ENCODE measurements around the gene CDK9.

CDK9 gene

DNA sequence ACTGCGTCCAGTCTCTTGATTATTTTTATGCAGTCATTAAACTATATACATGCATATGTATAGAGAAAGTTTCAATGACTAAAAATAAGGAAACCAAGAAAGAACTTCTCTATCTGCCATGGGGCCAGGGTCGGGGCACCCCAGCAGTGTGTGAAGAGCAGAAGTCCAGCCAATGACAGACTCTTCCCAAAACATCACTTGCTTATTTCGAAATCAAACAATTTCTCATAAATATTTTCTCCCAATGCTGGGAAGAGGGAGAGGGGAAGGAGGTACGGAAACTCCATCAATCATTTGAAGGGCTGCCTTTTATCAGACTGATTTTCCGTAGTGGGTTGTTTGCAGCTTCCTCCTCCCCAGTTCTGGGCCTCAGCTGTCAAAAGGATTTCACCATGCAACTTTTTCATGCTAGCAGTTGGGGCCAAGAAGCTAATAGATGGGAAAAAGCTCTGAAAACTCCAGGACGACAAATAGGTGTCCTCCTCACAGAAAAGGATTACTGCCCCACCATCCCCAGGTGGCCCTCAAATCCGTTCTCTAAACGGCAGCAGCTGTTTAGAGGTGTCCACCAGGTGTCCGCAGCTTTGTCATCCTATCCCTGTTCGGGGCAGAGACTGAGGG is 16.2 kb downstream of the CDK9 start:
- FAIRE-seq = peak; percentile 52
- DNase-seq (ENCODE audit: insufficient read length, low spot score) = no peak

DNA sequence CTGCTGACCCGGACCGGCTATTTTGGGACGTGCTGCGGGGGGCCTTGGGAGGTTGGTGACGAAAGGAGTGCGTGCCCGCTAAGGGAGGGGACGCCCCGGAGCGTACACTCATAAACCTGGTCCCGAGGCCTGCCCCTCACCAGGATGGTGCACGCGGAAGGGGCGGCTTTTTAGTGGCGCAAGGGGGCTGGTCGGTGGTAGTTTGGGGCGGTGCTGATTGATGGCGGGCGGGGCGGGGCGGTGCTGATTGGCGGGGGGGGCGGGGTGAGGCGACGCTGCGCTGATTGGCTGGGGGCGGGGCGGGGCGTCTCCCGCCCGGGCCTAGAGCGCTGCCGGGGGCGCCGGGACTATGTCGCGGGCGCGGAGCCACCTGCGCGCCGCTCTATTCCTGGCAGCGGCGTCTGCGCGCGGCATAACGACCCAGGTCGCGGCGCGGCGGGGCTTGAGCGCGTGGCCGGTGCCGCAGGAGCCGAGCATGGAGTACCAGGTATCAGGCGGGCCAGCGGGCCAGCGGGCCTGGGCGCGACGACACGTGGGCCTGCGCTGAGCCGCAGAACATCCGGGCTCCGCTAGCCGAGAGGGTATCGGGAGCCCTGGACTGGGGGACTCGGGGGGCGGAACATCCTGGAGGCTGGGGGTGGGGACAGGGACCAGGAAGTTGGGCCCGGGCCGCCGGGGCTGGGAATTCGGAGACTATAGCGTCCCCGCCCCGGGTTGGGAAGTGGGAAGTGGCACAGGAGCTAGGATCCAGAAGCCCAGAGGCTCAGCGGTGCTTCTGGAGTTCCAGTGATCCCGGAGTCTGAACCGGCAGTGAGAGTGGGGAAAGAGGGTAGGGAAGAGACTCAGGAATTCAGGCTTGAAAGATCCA is 17.0 kb downstream of the CDK9 start, which contains the start of gene FPGS:
Gene FPGS (plus strand): TSS at position 307 of the 868 bp plus-strand sequence. CDS start 43 bp downstream, at position 350.
- FAIRE-seq (peak; percentile 83), DNase-seq (ENCODE audit: insufficient read length, low spot score) (peak; percentile 95)

DNA sequence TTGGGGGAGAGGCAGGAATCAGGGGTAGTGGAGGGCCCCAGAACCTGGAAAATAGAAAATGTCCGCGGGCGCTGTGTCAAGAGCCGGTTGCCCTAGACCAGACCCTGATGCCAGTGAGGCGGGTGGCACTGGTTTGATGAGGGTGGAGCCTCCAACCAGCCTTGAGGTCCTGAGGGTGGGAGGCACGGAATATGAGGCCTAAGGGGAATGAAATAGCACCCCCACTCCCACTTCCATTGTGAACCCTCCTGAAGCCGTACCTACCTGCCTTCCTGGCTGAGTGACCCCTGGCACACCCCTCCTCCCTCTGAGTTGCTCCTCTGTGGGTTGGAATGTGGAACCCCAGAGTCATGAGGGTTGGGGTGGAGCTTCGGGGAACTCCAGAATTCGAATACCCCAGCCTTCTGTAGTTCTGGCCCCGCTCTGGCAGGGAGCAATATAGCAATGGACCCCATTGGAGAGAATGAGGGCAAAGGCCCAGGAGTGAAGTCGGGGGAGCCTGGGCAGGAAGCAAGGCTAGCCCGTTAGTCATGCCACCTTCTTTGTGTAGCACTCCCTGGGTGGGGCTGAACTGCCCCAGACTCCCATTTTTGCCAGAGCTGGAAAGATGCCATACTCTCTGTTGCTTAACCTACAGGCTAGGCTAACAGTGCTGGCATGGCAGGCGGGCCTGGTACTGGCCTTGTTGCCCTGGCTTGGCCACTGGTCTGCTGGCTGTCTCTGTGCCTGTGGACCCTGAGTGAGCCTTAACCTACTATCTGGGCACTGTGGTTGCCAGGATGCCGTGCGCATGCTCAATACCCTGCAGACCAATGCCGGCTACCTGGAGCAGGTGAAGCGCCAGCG is 17.9 kb downstream of the CDK9 start:
- peak; percentile 63 for FAIRE-seq

GRCh38 chr9:127805620-127806019 is 19.8 kb downstream of the CDK9 start:
- FAIRE-seq (no peak), DNase-seq (ENCODE audit: insufficient read length, low spot score) (peak; percentile 43)

More for the DNA sequence above, 17.9 kb downstream of the CDK9 start:
- DNase-seq (ENCODE audit: insufficient read length, low spot score) = peak; percentile 28

DNA sequence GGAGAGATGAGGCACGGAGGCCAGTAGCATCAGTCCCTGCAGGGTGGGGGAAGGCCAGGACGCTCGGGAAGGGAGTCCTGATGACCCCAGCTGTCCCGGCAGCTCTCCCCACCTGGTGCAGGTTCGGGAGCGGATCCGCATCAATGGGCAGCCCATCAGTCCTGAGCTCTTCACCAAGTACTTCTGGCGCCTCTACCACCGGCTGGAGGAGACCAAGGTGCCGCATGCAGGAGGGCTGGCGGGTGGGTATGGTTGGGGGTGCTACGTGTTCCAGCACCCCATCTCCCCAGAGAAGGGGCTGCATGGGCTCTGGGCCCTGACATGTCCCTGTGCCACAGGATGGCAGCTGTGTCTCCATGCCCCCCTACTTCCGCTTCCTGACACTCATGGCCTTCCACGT is 21.0 kb downstream of the CDK9 start:
- peak; percentile 9 for DNase-seq (ENCODE audit: insufficient read length, low spot score)
- FAIRE-seq = no peak

- no peak for DNase-seq (ENCODE audit: insufficient read length, low spot score)
- FAIRE-seq = no peak
Observed at GRCh38 chr9:127808347-127809001, 22.6 kb downstream of the CDK9 start.

GRCh38 chr9:127809002-127809539 is 23.2 kb downstream of the CDK9 start:
- FAIRE-seq (no peak), DNase-seq (ENCODE audit: insufficient read length, low spot score) (no peak)

DNA sequence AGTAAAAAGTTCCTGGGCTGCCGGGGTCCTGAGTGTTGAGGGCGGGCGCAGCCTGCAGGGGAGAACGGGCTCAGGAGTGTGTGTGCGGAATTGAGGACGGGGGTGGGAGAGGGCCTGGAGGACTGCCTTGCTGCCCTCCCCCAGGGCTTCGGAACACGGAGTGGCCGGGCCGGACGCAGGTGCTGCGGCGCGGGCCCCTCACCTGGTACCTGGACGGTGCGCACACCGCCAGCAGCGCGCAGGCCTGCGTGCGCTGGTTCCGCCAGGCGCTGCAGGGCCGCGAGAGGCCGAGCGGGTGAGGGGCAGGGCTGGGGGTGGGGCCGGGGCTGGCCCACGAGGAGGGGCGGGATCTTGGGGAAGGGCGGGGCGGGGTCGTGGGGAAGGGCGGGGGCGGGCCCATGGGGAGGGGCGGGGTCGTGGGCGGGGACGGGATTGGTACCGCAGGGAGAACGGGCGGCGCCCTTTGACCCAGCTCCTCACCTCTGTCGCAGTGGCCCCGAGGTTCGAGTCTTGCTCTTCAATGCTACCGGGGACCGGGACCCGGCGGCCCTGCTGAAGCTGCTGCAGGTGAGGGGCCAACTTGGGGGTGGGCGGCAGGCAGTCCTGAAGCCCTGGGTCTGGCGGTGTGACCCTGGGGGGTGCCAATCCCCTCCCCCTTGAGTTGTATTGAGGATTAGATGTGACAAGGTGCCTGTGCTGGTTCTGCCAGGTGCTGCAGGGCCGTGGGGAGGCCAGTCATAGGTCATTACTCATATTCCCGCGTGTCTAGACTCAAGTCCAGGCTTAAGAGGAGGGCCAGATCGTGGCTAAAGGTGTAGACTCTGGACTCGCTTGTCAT is 23.9 kb downstream of the CDK9 start:
- FAIRE-seq (no peak), DNase-seq (ENCODE audit: insufficient read length, low spot score) (no peak)

GRCh38 chr9:127810378-127811187 is 24.7 kb downstream of the CDK9 start:
- DNase-seq (ENCODE audit: insufficient read length, low spot score) (no peak), FAIRE-seq (no peak)

GRCh38 chr9:127812011-127812410 is 26.2 kb downstream of the CDK9 start:
- no peak for FAIRE-seq
- no peak for DNase-seq (ENCODE audit: insufficient read length, low spot score)

DNA sequence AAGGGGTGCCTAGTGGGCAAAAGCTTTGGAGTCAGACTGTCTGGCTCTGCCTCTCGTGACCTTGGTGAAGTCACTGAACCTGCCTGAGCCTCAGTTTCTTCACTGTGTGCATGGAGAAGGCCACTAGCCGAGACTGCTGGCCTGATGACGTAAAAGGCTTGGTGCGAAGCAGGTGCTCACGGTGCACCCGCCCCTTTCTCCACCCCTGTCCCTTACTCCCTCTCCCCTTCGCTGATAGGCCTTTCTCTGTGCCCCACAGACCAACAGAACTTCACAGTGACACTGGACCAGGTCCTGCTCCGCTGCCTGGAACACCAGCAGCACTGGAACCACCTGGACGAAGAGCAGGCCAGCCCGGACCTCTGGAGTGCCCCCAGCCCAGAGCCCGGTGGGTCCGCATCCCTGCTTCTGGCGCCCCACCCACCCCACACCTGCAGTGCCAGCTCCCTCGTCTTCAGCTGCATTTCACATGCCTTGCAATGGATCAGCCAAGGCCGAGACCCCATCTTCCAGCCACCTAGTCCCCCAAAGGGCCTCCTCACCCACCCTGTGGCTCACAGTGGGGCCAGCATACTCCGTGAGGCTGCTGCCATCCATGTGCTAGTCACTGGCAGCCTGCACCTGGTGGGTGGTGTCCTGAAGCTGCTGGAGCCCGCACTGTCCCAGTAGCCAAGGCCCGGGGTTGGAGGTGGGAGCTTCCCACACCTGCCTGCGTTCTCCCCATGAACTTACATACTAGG is 27.3 kb downstream of the CDK9 start:
- FAIRE-seq = no peak
- no peak for DNase-seq (ENCODE audit: insufficient read length, low spot score)

DNA sequence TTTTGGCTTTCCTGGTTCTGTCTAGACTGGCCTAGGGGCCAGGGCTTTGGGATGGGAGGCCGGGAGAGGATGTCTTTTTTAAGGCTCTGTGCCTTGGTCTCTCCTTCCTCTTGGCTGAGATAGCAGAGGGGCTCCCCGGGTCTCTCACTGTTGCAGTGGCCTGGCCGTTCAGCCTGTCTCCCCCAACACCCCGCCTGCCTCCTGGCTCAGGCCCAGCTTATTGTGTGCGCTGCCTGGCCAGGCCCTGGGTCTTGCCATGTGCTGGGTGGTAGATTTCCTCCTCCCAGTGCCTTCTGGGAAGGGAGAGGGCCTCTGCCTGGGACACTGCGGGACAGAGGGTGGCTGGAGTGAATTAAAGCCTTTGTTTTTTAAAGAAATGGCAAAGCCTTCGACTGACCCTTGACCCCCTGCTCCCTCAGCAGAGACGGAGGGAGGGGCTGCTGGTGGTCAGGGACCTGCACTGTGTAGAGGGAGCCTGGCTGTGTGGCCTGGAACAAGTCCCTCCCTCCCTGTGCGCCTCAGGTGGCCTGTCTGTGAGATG is 27.9 kb downstream of the CDK9 start:
- peak; percentile 2 for DNase-seq (ENCODE audit: insufficient read length, low spot score)
- no peak for FAIRE-seq

- DNase-seq (ENCODE audit: insufficient read length, low spot score) (no peak), FAIRE-seq (no peak)
Observed at GRCh38 chr9:127814619-127815511, 29.0 kb downstream of the CDK9 start.

DNA sequence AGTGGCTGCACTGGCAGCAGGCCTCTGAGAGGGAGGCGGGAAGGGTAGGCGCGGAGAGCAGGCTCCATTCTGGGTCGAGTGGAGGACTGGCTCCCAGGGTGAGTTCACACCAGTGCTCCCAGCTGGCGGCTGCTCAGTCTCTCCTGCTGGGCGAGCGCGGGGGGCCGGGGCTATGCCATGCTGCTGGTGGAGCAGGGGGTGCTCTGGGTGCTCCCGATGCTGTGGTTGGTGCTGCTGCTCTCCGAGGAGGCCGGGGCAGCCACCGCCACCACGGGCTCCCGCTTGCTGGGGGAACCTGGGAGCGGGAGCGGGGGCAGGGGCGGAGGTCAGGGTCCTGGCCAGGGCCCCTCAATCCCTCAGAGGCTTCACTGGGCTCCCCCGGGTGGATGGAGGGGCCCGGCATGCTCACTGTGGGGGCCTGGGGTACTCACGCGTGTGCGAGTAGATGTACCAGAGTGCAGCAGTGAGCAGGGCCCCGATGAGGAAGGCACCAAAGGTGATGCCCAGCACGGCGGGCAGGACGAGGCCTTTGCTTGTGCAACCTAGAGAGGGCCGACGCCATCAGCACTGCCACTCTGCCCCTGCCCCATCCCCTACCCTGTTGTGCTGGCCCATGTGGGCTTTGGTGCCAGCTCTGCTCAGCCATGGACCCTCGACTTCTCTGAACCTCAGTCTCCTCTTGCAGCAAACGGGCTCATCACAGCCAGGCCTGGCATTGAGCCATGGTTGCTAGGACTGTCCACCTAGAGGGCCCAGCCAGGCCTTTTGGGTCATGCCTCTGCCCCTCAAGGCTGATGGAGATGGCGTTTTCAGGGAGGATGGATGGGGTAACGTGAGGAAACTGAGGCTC is 29.9 kb downstream of the CDK9 start:
- no peak for FAIRE-seq

DNA sequence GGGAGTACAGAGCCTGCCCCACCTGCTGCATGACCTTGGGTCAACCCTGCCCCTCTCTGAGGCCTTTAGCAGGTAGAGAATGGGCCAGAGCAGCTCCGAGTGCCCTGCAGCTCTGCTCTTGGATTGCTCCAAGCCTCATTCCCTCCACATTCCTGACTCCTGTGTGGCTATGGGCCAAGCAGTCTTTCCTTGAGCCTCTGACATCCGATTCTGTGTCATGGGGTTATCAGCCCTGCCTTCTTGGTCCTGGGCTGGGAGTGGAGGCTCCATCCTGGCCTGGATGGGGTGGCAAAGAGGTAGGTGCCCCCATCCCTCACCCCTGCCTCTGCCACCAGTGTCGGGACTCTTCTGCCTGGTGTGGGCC is 30.5 kb downstream of the CDK9 start:
- FAIRE-seq (no peak), DNase-seq (ENCODE audit: insufficient read length, low spot score) (no peak)

More for the DNA sequence above, 29.9 kb downstream of the CDK9 start:
- DNase-seq (ENCODE audit: insufficient read length, low spot score) = no peak

- DNase-seq (ENCODE audit: insufficient read length, low spot score) = no peak
- no peak for FAIRE-seq
Observed at GRCh38 chr9:127816728-127817127, 30.9 kb downstream of the CDK9 start.
